Measurements from ENCODE around the gene ANKRD28. TPM values are rescaled to one million over a fixed set of nuclear protein-coding genes. Genes with fewer than 3 reads are reported as not detected.

Gene ANKRD28
- total RNA-seq, 1 experiment from 2014 or later: 47.5 TPM

DNA sequence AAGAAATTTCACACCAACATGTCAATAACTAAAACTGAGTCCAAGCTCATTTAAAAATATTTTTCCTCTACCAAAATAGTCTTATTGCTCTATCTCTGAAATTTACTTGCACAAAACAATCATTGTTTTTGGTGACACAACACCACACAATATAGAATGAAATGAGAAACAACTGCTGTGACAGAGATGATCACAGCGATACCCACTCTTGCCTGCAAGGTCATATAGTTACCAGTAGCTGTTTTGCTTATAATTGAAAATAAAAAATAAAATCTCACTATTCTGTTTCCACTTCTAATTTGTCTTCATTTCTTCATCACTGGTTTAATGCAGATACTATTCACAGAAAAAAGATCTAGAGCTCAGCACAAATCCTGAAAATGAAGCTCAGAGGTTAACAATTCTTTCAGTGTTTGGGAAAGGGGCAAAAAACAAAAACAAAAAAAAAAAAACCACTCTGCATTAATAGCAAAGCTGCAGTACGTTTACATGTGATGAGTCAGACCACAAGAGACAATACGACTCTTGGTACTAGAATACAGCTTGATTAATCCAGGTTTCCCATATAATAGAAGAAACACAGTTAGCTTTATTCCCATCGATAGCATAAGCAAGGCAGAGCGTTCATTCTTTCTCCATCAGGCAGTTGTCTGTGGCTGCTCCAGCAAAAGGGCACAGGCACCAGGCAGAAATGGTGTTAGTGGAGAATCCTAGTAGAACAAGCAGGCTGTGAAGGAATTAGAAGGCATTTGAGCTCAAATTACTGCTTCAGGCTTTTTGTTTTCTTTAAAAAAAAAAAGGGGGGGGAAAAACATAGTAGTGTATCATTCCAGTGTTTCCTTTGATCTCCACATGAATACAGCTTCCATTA lies 773 bp downstream of the ANKRD28 start (continued):
- TF ChIP-seq, protein P1, sequence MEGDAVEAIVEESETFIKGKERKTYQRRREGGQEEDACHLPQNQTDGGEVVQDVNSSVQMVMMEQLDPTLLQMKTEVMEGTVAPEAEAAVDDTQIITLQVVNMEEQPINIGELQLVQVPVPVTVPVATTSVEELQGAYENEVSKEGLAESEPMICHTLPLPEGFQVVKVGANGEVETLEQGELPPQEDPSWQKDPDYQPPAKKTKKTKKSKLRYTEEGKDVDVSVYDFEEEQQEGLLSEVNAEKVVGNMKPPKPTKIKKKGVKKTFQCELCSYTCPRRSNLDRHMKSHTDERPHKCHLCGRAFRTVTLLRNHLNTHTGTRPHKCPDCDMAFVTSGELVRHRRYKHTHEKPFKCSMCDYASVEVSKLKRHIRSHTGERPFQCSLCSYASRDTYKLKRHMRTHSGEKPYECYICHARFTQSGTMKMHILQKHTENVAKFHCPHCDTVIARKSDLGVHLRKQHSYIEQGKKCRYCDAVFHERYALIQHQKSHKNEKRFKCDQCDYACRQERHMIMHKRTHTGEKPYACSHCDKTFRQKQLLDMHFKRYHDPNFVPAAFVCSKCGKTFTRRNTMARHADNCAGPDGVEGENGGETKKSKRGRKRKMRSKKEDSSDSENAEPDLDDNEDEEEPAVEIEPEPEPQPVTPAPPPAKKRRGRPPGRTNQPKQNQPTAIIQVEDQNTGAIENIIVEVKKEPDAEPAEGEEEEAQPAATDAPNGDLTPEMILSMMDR (IDR thresholded peaks at IDR 0.05 in 2 of 3, conservative IDR thresholded peaks at IDR 0.05 in 1 of 3; ENCODE audit: borderline replicate concordance in 1 of 3, insufficient read depth in 1 of 3, low read depth in 2 of 3, low read length in 2 of 3): no peak
- TF ChIP-seq YY1 (IDR thresholded peaks at IDR 0.05; ENCODE audit: extremely low read depth, insufficient replicate concordance, low read depth, low read length): no peak

DNA sequence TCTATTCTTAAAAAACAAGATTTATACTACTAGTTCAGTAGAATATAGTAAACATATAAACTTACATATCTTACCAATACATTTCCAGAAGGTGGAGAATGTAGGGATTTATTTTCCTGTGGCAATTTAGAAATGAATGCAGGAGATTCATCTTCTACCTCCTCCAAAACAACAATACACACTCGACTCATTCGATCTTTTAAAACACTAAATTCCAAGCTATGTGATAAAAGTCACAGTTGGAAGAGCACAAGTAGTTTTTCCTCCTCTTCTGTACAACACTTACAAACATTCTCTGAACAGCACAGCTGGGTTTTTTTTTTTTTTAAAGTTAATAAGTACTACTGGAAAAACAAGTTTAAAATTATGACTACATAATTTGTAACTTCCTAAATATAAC lies 1.4 kb downstream of the ANKRD28 start:
- no peaks in the 10 kb centered on the region for H3K9me2 ChIP-seq (ENCODE audit: insufficient read depth)
- RAD21 ChIA-PET (ENCODE audit: low non-redundant PET in 1 of 2, low total read pairs in 2 of 2, uncharacterized antibody in 2 of 2, unreplicated experiment in 2 of 2): interaction anchor here in 1 of 2 experiments (0.7 kb wide), 1 partner anchor 112 kb away, joined by 5 read pairs; no protein-coding TSS in a partner anchor
- no TSS peak for BruUV-seq (replicated peaks)
- ATAC-seq (no peak), DNase-seq (ENCODE audit: low read depth, low spot score) (no peak)
- no peaks in the 10 kb centered on the region for H3K27me3 ChIP-seq (ENCODE audit: insufficient read depth, low read length)
- CTCF ChIA-PET: interaction anchor here (0.6 to 2.6 kb wide), 3 partner anchors 16 to 688 kb away, joined by 3 to 10 read pairs (median 8); no protein-coding TSS in a partner anchor
- H2AFZ ChIP-seq (ENCODE audit: low read depth, low read length, poor library complexity, severe bottlenecking): no peak overlapping the region
- peak overlapping the region; percentile 50 for H3K9ac ChIP-seq (ENCODE audit: low read length)
- intact Hi-C loops (cut with micrococcal nuclease): loop anchor here (2.0 kb wide), 1 partner anchor 28 kb away; no protein-coding TSS in a partner anchor
- peaks cover 58 to 68% of the 10 kb centered on the region in 2 experiments for H3K4me1 ChIP-seq (ENCODE audit: control insufficient read depth in 1 of 2, insufficient read depth in 2 of 2, low read length in 2 of 2)
- H3K27ac ChIP-seq (ENCODE audit: low read depth, low read length): peak overlapping the region; percentile 92
- 0 out of 4 replicates have a peak, but pooled peaks cover 0 to 6% of the 10 kb centered on the region in 2 experiments for H3K36me3 ChIP-seq (ENCODE audit: control insufficient read depth in 1 of 2, insufficient read depth in 2 of 2, low read length in 2 of 2)
- peak overlapping the region; percentile 79 for H3K4me2 ChIP-seq (ENCODE audit: low read length)
- H3K4me3 ChIP-seq (replicated peaks in 1 of 2; ENCODE audit: low read depth in 1 of 2, low read length in 2 of 2): peak overlapping the region in 1 of 2 experiments; percentile 43; a peak in 3 of 4 replicates
- peaks cover 75% of the 10 kb centered on the region for H3K79me2 ChIP-seq (ENCODE audit: insufficient read depth, low read length)
- POLR2A ChIA-PET: interaction anchor here (0.6 kb wide), 1 partner anchor 155 kb away, joined by 4 read pairs; no protein-coding TSS in a partner anchor
- TF ChIP-seq CBX3 (IDR thresholded peaks at IDR 0.05; ENCODE audit: low read depth): no peak
- H4K20me1 ChIP-seq (ENCODE audit: insufficient read depth): no peaks in the 10 kb centered on the region
- H3K9me3 ChIP-seq (ENCODE audit: control insufficient read depth in 1 of 2, insufficient read depth in 1 of 2, low read depth in 1 of 2, low read length in 2 of 2): no peaks in the 10 kb centered on the region
